ENCODE results near the gene MAMLD1. TPM values are rescaled to one million over a fixed set of nuclear protein-coding genes. Genes with fewer than 3 reads are reported as not detected.

The MAMLD1 gene
- total and polyA plus RNA-seq, 4 donors, result 1.9 to 6.7 (median 2.8) TPM

DNA sequence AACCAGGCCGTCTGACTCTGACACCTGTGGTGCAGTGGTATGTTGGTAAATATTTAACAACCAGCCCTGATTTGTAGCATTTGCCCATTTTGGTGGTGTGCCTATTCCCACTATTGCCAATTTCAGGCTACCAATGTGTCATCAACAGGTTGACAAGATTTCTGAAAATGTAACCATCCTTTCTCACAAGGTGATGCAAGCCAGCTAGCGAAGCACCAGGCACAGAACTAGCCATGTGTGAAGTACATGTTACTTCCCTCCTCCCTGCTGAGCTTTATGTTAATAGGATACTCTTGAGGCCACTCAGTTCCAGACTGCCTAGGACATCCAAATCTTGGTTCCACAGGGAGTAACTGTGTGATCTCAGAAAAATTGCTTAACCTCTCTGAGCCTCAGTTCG is 7.2 kb upstream of the MAMLD1 start:
- DNase-seq, result no peak
- Histone ChIP-seq H3K9me3 (ENCODE audit: control insufficient read depth in 4 of 4, insufficient read depth in 3 of 4, low read length in 3 of 4) (no peaks in the 10 kb centered on the region), H3K27ac (ENCODE audit: low read depth in 1 of 2, low read length in 1 of 2) (no peak overlapping the region), H3K27me3 (ENCODE audit: control insufficient read depth in 3 of 3, insufficient read depth in 3 of 3, low read length in 2 of 3) (peaks cover 0 to 6% (median 5%) of the 10 kb centered on the region in 3 donors), H3K4me1 (ENCODE audit: control insufficient read depth in 5 of 5, insufficient read depth in 5 of 5, low read length in 5 of 5) (no peaks in the 10 kb centered on the region), H3K4me3 (no peak overlapping the region), H3K9ac (ENCODE audit: insufficient read depth in 1 of 2, low read length in 2 of 2) (no peak overlapping the region), H3K36me3 (ENCODE audit: control insufficient read depth in 4 of 4, insufficient read depth in 4 of 4, low read length in 4 of 4) (no peaks in the 10 kb centered on the region)
- ATAC-seq (ENCODE audit: insufficient read depth, low FRiP score), result no peak
- TF ChIP-seq, protein P1, sequence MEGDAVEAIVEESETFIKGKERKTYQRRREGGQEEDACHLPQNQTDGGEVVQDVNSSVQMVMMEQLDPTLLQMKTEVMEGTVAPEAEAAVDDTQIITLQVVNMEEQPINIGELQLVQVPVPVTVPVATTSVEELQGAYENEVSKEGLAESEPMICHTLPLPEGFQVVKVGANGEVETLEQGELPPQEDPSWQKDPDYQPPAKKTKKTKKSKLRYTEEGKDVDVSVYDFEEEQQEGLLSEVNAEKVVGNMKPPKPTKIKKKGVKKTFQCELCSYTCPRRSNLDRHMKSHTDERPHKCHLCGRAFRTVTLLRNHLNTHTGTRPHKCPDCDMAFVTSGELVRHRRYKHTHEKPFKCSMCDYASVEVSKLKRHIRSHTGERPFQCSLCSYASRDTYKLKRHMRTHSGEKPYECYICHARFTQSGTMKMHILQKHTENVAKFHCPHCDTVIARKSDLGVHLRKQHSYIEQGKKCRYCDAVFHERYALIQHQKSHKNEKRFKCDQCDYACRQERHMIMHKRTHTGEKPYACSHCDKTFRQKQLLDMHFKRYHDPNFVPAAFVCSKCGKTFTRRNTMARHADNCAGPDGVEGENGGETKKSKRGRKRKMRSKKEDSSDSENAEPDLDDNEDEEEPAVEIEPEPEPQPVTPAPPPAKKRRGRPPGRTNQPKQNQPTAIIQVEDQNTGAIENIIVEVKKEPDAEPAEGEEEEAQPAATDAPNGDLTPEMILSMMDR (IDR thresholded peaks at IDR 0.05; ENCODE audit: control extremely low read depth, extremely low read depth), result no peak
- WGBS, 2 donors, result 78 to 91% methylated on average over 3 of the region's 3 CpGs

DNA sequence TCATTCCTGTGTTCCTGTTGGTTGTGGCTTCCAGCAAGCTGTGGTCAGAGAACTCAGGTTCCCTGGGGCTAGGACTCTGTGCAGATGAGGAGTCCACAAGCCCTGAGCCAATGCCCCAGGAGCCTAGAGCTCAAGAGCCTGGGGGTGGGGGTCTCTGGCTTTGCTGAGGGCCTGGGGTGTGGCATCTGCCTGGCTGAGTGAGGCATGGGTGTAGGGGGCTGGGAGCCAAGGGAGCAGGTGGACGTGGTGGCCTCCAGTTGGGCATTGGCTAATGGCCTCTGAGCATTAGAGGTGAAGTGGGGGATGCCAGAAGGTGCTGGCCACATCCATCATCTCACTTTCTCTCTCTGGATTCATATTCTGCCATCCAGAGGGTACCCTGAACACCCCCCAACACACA is 5.3 kb upstream of the MAMLD1 start:
- 58 to 100% methylated on average over 1 of the region's 1 CpG for WGBS, 2 donors
- Histone ChIP-seq H3K27ac (ENCODE audit: low read depth in 1 of 2, low read length in 1 of 2) (no peak overlapping the region), H3K4me1 (ENCODE audit: control insufficient read depth in 5 of 5, insufficient read depth in 5 of 5, low read length in 5 of 5) (peaks cover 0 to 10% (median 0%) of the 10 kb centered on the region in 5 donors), H3K4me3 (no peak overlapping the region), H3K36me3 (ENCODE audit: control insufficient read depth in 4 of 4, insufficient read depth in 4 of 4, low read length in 4 of 4) (no peaks in the 10 kb centered on the region), H3K9me3 (ENCODE audit: control insufficient read depth in 4 of 4, insufficient read depth in 3 of 4, low read length in 3 of 4) (no peaks in the 10 kb centered on the region), H3K9ac (ENCODE audit: insufficient read depth in 1 of 2, low read length in 2 of 2) (no peak overlapping the region), H3K27me3 (ENCODE audit: control insufficient read depth in 3 of 3, insufficient read depth in 3 of 3, low read length in 2 of 3) (peaks cover 0 to 18% (median 6%) of the 10 kb centered on the region in 3 donors)
- DNase-seq (no peak), ATAC-seq (ENCODE audit: insufficient read depth, low FRiP score) (no peak)
- TF ChIP-seq, protein P1 (IDR thresholded peaks at IDR 0.05; ENCODE audit: control extremely low read depth, extremely low read depth), result no peak

DNA sequence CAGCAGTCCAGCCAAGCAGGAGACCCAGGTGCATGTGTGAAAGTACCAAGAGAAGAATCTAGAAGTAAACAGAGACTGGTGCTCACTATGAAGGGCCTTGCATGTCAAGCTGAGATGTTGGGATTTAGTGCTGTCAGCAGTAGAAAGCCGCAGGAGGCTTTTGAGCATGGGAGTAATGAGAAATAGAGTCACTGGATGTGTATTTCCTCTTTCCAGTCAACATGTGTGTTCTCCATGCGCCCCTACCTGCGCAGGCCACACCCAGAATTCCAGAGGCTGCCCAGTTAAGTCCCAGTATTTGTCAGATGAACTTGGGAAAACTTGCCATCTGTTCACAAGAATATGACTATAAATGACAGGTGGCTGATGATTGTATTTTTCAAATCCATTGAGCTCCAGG is 4.5 kb upstream of the MAMLD1 start:
- Histone ChIP-seq H3K27me3 (ENCODE audit: control insufficient read depth in 3 of 3, insufficient read depth in 3 of 3, low read length in 2 of 3) (peaks cover 0 to 18% (median 6%) of the 10 kb centered on the region in 3 donors), H3K9me3 (ENCODE audit: control insufficient read depth in 4 of 4, insufficient read depth in 3 of 4, low read length in 3 of 4) (no peaks in the 10 kb centered on the region), H3K4me3 (no peak overlapping the region), H3K9ac (ENCODE audit: insufficient read depth in 1 of 2, low read length in 2 of 2) (no peak overlapping the region), H3K4me1 (ENCODE audit: control insufficient read depth in 5 of 5, insufficient read depth in 5 of 5, low read length in 5 of 5) (peaks cover 0 to 10% (median 0%) of the 10 kb centered on the region in 5 donors), H3K27ac (ENCODE audit: low read depth in 1 of 2, low read length in 1 of 2) (no peak overlapping the region), H3K36me3 (ENCODE audit: control insufficient read depth in 4 of 4, insufficient read depth in 4 of 4, low read length in 4 of 4) (no peaks in the 10 kb centered on the region)
- ATAC-seq (ENCODE audit: insufficient read depth, low FRiP score) (no peak), DNase-seq (no peak)
- 84 to 100% methylated on average over 3 of the region's 3 CpGs for WGBS, 2 donors
- TF ChIP-seq, protein P1 (IDR thresholded peaks at IDR 0.05; ENCODE audit: control extremely low read depth, extremely low read depth), result no peak

DNA sequence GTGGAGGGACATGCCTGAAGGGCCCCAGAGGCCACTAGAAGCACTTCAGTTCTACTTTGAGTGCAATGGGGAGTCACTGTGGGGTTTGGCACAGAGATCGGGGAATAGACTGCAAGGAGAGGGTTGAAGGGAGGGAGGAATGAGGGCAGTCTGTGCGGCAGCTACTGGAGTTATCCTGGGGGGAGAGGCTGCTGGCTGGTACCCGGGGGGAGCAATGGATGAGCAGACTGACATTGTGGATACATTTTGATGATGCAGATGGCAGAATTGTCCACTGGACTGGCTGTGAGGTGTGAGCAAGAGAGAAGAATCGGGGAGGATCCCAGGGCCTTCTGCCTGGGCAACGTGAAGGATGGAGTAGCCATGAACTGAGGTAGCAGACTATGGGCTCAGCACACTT is 2.8 kb upstream of the MAMLD1 start:
- WGBS, 2 donors, result 75 to 100% methylated on average over 4 to 5 of the region's 5 CpGs
- DNase-seq (no peak), ATAC-seq (ENCODE audit: insufficient read depth, low FRiP score) (no peak)
- Histone ChIP-seq H3K9ac (ENCODE audit: insufficient read depth in 1 of 2, low read length in 2 of 2) (no peak overlapping the region), H3K9me3 (ENCODE audit: control insufficient read depth in 4 of 4, insufficient read depth in 3 of 4, low read length in 3 of 4) (peaks cover 0 to 3% (median 0%) of the 10 kb centered on the region in 4 donors), H3K4me1 (ENCODE audit: control insufficient read depth in 5 of 5, insufficient read depth in 5 of 5, low read length in 5 of 5) (peaks cover 0 to 10% (median 0%) of the 10 kb centered on the region in 5 donors), H3K27me3 (ENCODE audit: control insufficient read depth in 3 of 3, insufficient read depth in 3 of 3, low read length in 2 of 3) (peaks cover 5 to 18% (median 6%) of the 10 kb centered on the region in 3 donors), H3K4me3 (no peak overlapping the region), H3K36me3 (ENCODE audit: control insufficient read depth in 4 of 4, insufficient read depth in 4 of 4, low read length in 4 of 4) (no peaks in the 10 kb centered on the region), H3K27ac (ENCODE audit: low read depth in 1 of 2, low read length in 1 of 2) (no peak overlapping the region)
- TF ChIP-seq, protein P1 (IDR thresholded peaks at IDR 0.05; ENCODE audit: control extremely low read depth, extremely low read depth), result no peak

Data from lung (tissue), 12 donors.